ENCODE measurements around the gene UBE2I.

DNA sequence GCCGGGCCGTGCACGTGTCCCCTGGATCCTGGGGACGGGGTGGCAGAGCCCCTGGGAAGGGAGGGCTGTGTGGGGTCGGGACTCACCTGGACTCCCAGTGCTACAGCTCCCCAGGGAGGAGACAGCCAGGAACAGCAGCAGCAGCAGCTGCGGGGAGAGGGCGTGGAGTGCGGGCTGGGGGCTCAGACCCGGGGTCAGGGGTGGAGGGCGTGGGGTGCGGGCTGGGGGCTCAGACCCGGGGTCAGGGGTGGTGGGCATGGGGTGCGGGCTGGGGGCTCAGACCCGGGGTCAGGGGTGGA, 32.9 kb upstream of the UBE2I start:
- TF ChIP-seq POLR2A (IDR thresholded peaks at IDR 0.05) (no peak), POLR2AphosphoS5 (IDR thresholded peaks at IDR 0.05) (no peak), EP300 (IDR thresholded peaks at IDR 0.05) (no peak)
- TF ChIP-seq, protein P1, sequence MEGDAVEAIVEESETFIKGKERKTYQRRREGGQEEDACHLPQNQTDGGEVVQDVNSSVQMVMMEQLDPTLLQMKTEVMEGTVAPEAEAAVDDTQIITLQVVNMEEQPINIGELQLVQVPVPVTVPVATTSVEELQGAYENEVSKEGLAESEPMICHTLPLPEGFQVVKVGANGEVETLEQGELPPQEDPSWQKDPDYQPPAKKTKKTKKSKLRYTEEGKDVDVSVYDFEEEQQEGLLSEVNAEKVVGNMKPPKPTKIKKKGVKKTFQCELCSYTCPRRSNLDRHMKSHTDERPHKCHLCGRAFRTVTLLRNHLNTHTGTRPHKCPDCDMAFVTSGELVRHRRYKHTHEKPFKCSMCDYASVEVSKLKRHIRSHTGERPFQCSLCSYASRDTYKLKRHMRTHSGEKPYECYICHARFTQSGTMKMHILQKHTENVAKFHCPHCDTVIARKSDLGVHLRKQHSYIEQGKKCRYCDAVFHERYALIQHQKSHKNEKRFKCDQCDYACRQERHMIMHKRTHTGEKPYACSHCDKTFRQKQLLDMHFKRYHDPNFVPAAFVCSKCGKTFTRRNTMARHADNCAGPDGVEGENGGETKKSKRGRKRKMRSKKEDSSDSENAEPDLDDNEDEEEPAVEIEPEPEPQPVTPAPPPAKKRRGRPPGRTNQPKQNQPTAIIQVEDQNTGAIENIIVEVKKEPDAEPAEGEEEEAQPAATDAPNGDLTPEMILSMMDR (IDR thresholded peaks at IDR 0.05) = no peak
